Gastrocnemius medialis (tissue), 4 donors: ENCODE data around the gene GPN3. TPM values are rescaled to one million over a fixed set of nuclear protein-coding genes. Genes with fewer than 3 reads are reported as not detected.
"Not testable (repeated sequence)": the region's sequence is repeated elsewhere in the genome, so short reads cannot be mapped to it uniquely, and the experiment has no call there.

Source experiments
- ATAC-seq, 2 donors: fragments of 150-250 bp; one replicate each; pipeline ENCODE4 v1.9.1; 2016
- DNase-seq, 2 donors: peaks; one replicate each; pipeline ENCODE4 v3.0.0-alpha.2; 2019
- H3K27ac ChIP-seq, 4 donors: fragments of 200-600 bp; sonication (generic); 1 replicate in 1 of 4; 2 replicates in 3 of 4; pipeline ENCODE4 v1.5.1; 2016 to 2018; ENCODE audit warnings: mild to moderate bottlenecking in 2 of 4, moderate library complexity in 1 of 4
- H3K27me3 ChIP-seq, 3 donors: fragments of 200-600 bp; sonication (generic) in 2 of 3; 1 replicate in 1 of 3; 2 replicates in 2 of 3; pipeline versions ENCODE4 v1.5.1 to v1.6.0; 2016 to 2019; ENCODE audit warnings: mild to moderate bottlenecking in 1 of 3, moderate library complexity in 1 of 3
- H3K36me3 ChIP-seq, 2 donors: fragments of 200-600 bp; sonication (generic) in 1 of 2; one replicate each; pipeline ENCODE4 v1.5.1; 2017 to 2018
- H3K4me1 ChIP-seq, 2 donors: fragments of 200-600 bp; sonication (generic) in 1 of 2; one replicate each; pipeline ENCODE4 v1.5.1; 2016 to 2017; ENCODE audit warnings: mild to moderate bottlenecking in 2 of 2
- H3K4me3 ChIP-seq, 4 donors: fragments of 200-600 bp; sonication (generic) in 3 of 4; 1 replicate in 1 of 4; 2 replicates in 3 of 4; pipeline ENCODE4 v1.5.1; 2016 to 2019; ENCODE audit warnings: mild to moderate bottlenecking in 2 of 4
- H3K9me3 ChIP-seq, 3 donors: fragments of 200-600 bp; sonication (generic) in 2 of 3; 1 replicate in 1 of 3; 2 replicates in 2 of 3; pipeline ENCODE4 v1.5.1; 2016 to 2019
- CTCF ChIP-seq, 5 experiments: fragments of 450-650 bp in 3 of 5; fragments of 200-600 bp in 2 of 5; sonication (generic) in 2 of 5; IDR thresholded peaks in 4 of 5; conservative IDR thresholded peaks in 1 of 5; 1 replicate in 4 of 5; 2 replicates in 1 of 5; pipeline ENCODE4 v1.5.1; 2016 to 2019; ENCODE audit warnings: antibody characterized with exemption in 5 of 5, mild to moderate bottlenecking in 3 of 5, moderate library complexity in 3 of 5
- POLR2A ChIP-seq, 2 donors: fragments of 450-650 bp; IDR thresholded peaks; one replicate each; pipeline ENCODE4 v1.6.1; 2017; ENCODE audit warnings: antibody characterized with exemption in 2 of 2, mild to moderate bottlenecking in 2 of 2, moderate library complexity in 2 of 2
- in situ Hi-C, 4 donors: fragments of 200-750 bp; cut with MboI; loops; one replicate each; pipeline versions ENCODE4 v1.15.0 to v1.8.0; 2017; ENCODE audit warnings: low sequenced_read_pairs in 4 of 4
- intact Hi-C: fragments of 100-400 bp; cut with DNase I; formaldehyde crosslinking; loops from one replicate; pipeline ENCODE4 v1.15.1; 2023; ENCODE audit warnings: low total_unique reads
- total RNA-seq, 4 donors: library from RNA; depleted of rRNA; stranded (reverse); fragments of >200 nt; gene quantifications; one replicate each; pipeline versions ENCODE4 v1.1.0 to v1.2.3, GENCODE V29; 2016

Gene GPN3
- total RNA-seq, 4 donors from 2014 or later, result 18.4 to 26.8 (median 24.6) TPM

GRCh38 chr12:110436231-110436630 is 31.8 kb downstream of the GPN3 start:
- Histone ChIP-seq H3K36me3 (peaks cover 0 to 69% of the 10 kb centered on the region in 2 donors), H3K4me1 (no peaks in the 10 kb centered on the region), H3K27me3 (no peaks in the 10 kb centered on the region), H3K4me3 (no peak overlapping the region), H3K27ac (no peak overlapping the region), H3K9me3 (no peaks in the 10 kb centered on the region)
- no peak for TF ChIP-seq CTCF (IDR thresholded peaks at IDR 0.05 in 4 of 5, conservative IDR thresholded peaks at IDR 0.05 in 1 of 5)
- no peak for TF ChIP-seq POLR2A (IDR thresholded peaks at IDR 0.05)
- no peak for ATAC-seq
- intact Hi-C loops, result no loop called here
- no peak for DNase-seq
- in situ Hi-C loops, result no loop called here

GRCh38 chr12:110431957-110432587 is 36.0 kb downstream of the GPN3 start:
- no peak for ATAC-seq
- peak overlapping the region; percentile 59 to 61 (median 60) for H3K4me3 ChIP-seq
- TF ChIP-seq CTCF (IDR thresholded peaks at IDR 0.05 in 4 of 5, conservative IDR thresholded peaks at IDR 0.05 in 1 of 5) (no peak), POLR2A (IDR thresholded peaks at IDR 0.05) (no peak)
- peaks cover 0 to 30% of the 10 kb centered on the region in 2 donors for H3K36me3 ChIP-seq
- in situ Hi-C loops, result loop anchor here in 1 of 4 donors (5.0 kb wide), 1 partner anchor 330 kb away; no protein-coding TSS in a partner anchor
- H3K27me3 ChIP-seq, result no peaks in the 10 kb centered on the region
- DNase-seq, result no peak
- intact Hi-C loops, result loop anchor here (1.0 kb wide), 1 partner anchor 332 kb away; no protein-coding TSS in a partner anchor
- H3K4me1 ChIP-seq, result no peaks in the 10 kb centered on the region
- H3K9me3 ChIP-seq, result no peaks in the 10 kb centered on the region
- peak overlapping the region in 2 of 4 donors; percentile 31 to 33 for H3K27ac ChIP-seq

- ATAC-seq, H3K9me3 ChIP-seq, DNase-seq, H3K27me3 ChIP-seq, H3K27ac ChIP-seq, H3K36me3 ChIP-seq, H3K4me3 ChIP-seq, intact Hi-C loops, H3K4me1 ChIP-seq: not testable (repeated sequence)
- in situ Hi-C loops, result loop anchor here (5.0 to 10.0 kb wide), 3 partner anchors 327 to 335 kb away; no protein-coding TSS in a partner anchor
Measured at GRCh38 chr12:110429676-110430075, 38.4 kb downstream of the GPN3 start.

- Histone ChIP-seq H3K27ac (no peak overlapping the region), H3K36me3 (no peaks in the 10 kb centered on the region)
Measured at GRCh38 chr12:110426406-110426805, 41.7 kb downstream of the GPN3 start.

More at GRCh38 chr12:110426406-110426805, 41.7 kb downstream of the GPN3 start:
- Histone ChIP-seq H3K4me3 (no peak overlapping the region), H3K9me3 (no peaks in the 10 kb centered on the region), H3K4me1 (no peaks in the 10 kb centered on the region), H3K27me3 (no peaks in the 10 kb centered on the region)
- intact Hi-C loops (no loop called here), in situ Hi-C loops (loop anchor here in 3 of 4 donors (5.0 to 10.0 kb wide), 3 partner anchors 324 to 332 kb away; no protein-coding TSS in a partner anchor)
- TF ChIP-seq POLR2A (IDR thresholded peaks at IDR 0.05) (no peak), CTCF (IDR thresholded peaks at IDR 0.05 in 4 of 5, conservative IDR thresholded peaks at IDR 0.05 in 1 of 5) (no peak)
- ATAC-seq, result no peak
- DNase-seq, result no peak
